Fibroblast of the aortic adventitia (primary cell): ENCODE results near the gene CHMP4A. TPM values are rescaled to one million over a fixed set of nuclear protein-coding genes. Genes with fewer than 3 reads are reported as not detected.

Source experiments
- DNase-seq: peaks from one replicate; pipeline ENCODE4 v3.0.0-alpha.2; 2010; ENCODE audit warnings: low read depth
- H3K4me3 ChIP-seq: 2 replicates; pipeline ENCODE4 v1.5.1; 2011; ENCODE audit warnings: low read depth, mild to moderate bottlenecking, control low read depth, low read length, moderate library complexity
- total RNA-seq: library from RNA; depleted of rRNA; stranded (reverse); fragments of >200 nt; gene quantifications from 2 replicates; pipeline ENCODE4 v1.2.3, GENCODE V29; 2012; ENCODE audit warnings: low replicate concordance
- TF ChIP-seq, protein P1 (sequence below): IDR thresholded peaks from 2 replicates; pipeline ENCODE4 v1.5.1; 2011; ENCODE audit warnings: mild to moderate bottlenecking, low read length, control low read depth, inconsistent platforms; ENCODE audit not compliant: insufficient read depth

CHMP4A gene
- total RNA-seq, 1 donor = 70.7 TPM

DNA sequence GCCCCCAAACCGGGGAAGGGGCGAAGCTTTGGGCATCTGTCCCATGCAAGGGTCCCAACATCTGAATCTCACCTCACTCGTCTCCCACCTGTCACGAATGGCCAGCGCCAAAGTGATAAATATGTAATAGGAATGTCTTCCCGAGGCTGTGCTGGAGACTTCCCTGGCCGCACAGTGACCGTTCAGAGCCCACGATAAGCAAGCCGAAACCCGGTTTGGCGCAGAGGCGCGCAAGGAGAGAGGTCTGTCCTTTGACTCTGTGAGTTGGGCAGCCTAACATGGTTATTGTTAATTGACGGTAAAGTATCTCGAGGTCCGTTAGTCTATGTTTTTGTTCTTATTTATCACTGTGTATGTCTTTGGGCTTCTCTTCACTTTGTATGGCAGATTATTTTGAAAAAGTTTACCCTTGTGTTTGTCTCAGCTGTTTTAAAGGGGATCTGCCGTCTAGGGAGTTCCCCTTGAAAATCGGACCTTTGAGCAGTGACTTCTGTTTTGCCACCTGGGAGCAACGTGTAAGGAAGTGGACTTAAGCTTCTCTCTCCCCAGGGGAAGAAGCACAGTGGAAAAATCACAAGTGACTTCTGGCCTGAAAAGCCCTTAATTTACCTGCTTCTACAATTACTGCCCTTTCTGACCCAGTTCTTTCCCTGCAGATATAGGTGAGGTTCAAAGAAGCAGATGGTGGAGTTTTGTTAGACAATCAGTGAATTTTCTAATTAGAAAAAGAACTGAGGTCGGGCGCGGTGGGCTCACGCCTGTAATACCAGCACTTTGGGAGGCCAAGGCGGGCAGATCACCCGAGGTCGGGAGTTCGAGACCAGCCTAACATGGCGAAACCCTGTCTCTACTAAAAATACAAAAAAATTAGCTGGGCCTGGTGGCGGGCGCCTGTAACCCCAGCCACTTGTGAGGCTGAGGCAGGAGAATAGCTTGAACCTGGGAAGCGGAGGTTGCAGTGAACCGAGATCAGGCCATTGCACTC is 16.9 kb downstream of the CHMP4A start:
- TF ChIP-seq, protein P1, sequence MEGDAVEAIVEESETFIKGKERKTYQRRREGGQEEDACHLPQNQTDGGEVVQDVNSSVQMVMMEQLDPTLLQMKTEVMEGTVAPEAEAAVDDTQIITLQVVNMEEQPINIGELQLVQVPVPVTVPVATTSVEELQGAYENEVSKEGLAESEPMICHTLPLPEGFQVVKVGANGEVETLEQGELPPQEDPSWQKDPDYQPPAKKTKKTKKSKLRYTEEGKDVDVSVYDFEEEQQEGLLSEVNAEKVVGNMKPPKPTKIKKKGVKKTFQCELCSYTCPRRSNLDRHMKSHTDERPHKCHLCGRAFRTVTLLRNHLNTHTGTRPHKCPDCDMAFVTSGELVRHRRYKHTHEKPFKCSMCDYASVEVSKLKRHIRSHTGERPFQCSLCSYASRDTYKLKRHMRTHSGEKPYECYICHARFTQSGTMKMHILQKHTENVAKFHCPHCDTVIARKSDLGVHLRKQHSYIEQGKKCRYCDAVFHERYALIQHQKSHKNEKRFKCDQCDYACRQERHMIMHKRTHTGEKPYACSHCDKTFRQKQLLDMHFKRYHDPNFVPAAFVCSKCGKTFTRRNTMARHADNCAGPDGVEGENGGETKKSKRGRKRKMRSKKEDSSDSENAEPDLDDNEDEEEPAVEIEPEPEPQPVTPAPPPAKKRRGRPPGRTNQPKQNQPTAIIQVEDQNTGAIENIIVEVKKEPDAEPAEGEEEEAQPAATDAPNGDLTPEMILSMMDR = no peak
- peak; percentile 29 for DNase-seq
- peak overlapping the region; percentile 91 for H3K4me3 ChIP-seq

- peak within 1 kb of the TSS; percentile 91 for H3K4me3 ChIP-seq
- TF ChIP-seq, protein P1 = no peak
- DNase-seq = peak; percentile 83
These were observed 17.9 kb downstream of the CHMP4A start, which contains the start of gene TM9SF1 for GRCh38 chr14:24195186-24196070. TM9SF1 (minus strand) TSS chr14:24195441; CDS start chr14:24195019, 422 bp downstream.

DNA sequence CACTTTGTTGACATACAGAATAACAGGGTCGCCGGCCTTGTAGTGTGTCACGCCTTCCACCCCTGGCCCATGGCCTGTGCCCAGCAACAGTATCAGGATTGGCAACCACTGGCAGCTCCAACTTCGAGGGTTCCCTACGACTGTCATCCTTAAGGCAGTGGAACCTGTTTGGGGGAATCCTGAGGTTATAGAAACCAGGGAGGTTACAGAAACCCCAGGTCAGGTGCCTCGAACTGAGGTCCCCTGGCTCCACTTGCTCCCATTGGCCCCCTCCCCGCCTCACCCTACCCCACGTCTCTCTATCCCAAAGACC is 18.5 kb downstream of the CHMP4A start:
- TF ChIP-seq, protein P1 = no peak
- peak overlapping the region; percentile 91 for H3K4me3 ChIP-seq
- no peak for DNase-seq

DNA sequence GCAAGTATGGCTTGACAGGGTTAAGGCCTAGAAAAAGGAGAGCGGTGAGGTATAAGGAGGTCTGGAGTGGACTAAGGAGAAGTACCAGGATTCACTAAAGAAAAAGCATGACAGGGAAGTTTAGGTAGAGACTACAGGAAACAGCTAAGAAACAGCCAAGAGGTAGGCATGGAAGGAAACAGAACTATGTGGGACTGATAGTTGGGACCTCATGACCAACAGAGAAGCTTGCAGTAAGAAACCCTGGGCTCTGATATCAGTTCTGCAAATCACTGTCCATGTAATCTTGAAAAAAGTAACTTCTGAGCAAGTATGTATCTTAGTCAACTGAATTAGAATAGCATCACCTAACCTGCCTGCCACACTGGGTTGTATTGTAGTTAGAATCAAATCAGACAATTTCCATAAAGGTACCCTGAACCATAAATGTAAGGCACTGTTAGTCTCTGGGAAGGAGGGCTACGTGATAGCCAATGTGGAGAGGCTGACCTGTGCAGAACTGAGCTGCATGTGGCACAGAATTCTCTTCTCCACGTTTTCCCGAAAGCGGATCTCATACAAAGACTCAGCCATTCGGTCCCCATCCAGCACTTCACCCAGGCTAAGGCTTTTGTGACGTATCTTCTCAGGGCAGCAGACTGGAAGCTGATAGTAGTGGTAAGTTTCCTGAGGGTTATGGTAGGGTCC is 19.0 kb downstream of the CHMP4A start:
- no peak for DNase-seq
- peak overlapping the region; percentile 91 for H3K4me3 ChIP-seq
- TF ChIP-seq, protein P1 = no peak

DNA sequence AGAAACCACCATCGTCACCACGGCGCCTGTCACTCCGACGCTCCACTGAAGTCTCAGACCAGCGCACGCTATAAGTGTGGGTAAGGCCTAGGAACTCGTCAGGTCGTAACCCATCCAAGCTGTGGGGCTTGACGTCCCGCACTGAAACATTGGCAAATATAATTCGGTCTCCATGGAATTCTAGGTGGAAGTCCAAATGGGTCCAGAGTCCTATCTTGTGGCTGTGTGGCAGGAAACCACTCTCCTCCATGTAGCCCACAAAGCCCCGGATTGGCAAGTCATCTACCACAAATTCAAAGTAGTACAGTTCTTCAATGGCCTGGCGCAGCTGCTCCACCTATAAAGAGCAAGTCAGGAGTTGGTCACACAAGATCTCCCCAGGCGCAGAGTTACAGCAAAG is 20.4 kb downstream of the CHMP4A start:
- TF ChIP-seq, protein P1 = no peak
- no peak overlapping the region for H3K4me3 ChIP-seq
- DNase-seq = no peak

DNA sequence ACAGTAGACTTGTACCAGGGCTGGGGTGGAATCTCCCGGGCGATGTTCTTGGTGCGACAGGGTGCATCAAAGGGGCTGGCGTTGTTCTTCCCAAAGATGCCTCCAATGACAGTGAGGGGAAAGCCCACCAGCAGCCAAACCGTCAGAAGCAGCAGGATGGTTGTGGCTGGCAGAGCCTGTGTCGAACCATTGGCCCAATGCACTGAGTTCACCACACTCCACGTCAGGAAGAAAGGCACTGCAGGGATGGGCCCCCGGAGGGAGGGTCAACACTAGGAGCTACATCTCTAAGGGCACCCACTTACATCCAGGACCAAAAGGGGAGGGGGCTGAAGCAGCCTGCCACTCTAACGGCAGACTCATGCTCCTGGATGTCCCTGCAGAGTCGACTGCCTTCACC is 22.9 kb downstream of the CHMP4A start:
- H3K4me3 ChIP-seq = no peak overlapping the region

More for the DNA sequence above, 22.9 kb downstream of the CHMP4A start:
- TF ChIP-seq, protein P1 = no peak
- DNase-seq = no peak
